Activated CD8-positive, alpha-beta memory T cell treated with anti-CD3 and anti-CD28 coated beads, Interleukin-2, amount 50 U/mL, for 48 hours (primary cell): ENCODE measurements around the gene ATP6V0C.
A peak's percentile ranks its signal among the peaks of the same experiment; 100 is the strongest.

ENCODE experiments used
- DNase-seq: peaks from one replicate; pipeline ENCODE4 v3.0.0-alpha.2; 2020

ATP6V0C gene

DNA sequence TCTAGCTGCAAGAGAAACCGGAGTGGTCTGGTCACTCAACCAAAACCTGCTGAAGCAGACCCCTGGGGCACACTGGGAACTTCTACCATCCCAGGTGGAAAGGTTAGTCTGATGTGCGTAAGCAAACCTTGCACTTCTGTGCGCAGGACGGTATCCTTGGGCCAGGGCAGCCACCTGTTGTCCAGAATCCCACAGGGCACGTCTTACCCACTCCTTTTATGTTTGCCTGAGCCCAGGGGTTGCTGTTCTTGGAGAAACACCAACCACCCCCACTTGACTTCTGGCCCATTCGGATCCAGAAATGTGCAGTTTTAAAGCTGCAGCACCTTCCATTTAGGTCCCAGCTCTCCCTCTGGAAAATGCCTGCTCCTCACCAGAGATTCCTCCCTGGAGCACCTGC lies 20.1 kb upstream of the ATP6V0C start:
- DNase-seq, result no peak

DNA sequence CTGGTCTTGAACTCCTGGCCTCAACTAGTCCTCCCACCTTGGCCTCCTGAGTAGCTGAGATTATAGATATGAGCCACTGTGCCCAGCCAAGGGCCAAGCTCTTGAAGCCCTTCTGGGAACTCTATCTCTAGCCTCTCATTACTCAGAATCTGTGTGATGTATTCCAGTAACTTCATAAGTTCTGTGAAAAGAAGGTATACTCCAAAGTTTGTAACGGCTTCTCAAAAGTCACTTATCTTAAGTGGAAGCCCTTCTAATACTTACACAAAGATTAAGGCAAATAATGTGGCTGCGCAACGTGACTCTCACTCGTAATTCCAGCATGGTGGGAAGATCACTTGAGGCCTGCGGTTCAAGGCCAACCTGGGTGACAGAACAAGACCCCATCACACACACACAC lies 19.1 kb upstream of the ATP6V0C start:
- DNase-seq, result no peak

DNA sequence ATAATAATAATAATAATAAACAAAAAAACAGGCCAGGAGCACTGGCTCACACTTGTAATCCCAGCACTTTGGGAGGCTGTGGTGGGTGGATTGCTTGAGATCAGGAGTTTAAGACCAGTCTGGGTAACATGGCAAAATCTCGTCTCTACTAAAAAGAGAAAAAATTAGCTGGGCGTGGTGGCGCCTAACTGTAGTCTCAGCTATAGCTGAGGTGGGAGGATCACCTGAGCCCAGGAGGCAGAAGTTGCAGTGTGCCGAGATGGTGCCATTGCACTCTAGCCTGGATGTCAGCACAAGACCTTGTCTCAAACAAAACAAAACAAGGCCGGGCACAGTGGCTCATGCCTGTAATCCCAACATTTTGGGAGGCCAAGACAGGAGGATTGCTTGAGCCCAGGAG lies 18.7 kb upstream of the ATP6V0C start:
- no peak for DNase-seq

DNA sequence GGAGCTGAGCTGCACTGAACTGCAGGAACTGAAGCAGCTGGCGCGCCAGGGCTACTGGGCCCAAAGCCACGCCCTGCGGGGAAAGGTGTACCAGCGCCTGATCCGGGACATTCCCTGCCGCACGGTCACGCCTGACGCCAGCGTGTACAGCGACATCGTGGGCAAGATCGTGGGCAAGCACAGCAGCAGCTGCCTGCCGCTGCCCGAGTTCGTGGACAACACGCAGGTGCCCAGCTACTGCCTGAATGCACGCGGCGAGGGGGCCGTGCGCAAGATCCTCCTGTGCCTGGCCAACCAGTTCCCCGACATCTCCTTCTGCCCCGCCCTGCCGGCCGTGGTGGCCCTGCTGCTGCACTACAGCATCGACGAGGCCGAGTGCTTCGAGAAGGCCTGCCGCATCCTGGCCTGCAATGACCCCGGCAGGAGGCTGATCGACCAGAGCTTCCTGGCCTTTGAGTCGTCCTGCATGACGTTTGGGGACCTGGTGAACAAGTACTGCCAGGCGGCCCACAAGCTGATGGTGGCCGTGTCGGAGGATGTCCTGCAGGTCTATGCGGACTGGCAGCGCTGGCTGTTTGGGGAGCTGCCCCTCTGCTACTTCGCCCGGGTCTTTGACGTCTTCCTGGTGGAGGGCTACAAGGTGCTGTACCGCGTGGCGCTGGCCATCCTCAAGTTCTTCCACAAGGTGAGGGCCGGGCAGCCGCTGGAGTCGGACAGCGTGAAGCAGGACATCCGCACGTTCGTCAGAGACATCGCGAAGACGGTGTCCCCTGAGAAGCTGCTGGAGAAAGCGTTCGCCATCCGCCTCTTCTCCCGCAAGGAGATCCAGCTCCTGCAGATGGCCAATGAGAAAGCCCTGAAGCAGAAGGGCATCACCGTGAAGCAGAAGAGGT lies 17.3 kb upstream of the ATP6V0C start:
- no peak for DNase-seq

DNA sequence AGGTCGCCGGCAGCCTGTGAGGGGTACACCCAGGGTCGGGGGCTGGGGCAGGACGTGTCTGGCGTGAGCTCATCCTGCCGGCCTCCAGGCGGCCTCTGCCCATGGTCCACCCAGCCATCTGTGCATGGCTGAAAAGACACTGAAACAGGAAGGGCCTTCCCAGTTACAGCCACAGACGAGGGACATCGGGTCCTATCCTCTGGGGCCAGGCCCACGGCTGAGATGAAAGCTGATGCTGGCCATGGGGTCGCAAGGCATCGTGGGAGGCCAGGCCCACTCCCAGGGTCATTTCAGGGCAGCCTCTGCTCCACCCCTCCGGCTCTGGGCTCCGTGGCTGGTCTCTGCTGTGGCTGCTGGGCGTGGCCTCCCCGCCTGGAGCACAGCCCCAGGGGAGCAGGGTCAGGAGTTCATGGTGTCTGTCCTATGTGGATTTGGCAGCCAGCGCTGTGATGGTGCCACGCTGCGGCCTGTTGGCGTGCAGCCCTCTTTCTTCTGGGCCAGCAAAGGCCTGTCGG lies 16.6 kb upstream of the ATP6V0C start:
- no peak for DNase-seq

DNA sequence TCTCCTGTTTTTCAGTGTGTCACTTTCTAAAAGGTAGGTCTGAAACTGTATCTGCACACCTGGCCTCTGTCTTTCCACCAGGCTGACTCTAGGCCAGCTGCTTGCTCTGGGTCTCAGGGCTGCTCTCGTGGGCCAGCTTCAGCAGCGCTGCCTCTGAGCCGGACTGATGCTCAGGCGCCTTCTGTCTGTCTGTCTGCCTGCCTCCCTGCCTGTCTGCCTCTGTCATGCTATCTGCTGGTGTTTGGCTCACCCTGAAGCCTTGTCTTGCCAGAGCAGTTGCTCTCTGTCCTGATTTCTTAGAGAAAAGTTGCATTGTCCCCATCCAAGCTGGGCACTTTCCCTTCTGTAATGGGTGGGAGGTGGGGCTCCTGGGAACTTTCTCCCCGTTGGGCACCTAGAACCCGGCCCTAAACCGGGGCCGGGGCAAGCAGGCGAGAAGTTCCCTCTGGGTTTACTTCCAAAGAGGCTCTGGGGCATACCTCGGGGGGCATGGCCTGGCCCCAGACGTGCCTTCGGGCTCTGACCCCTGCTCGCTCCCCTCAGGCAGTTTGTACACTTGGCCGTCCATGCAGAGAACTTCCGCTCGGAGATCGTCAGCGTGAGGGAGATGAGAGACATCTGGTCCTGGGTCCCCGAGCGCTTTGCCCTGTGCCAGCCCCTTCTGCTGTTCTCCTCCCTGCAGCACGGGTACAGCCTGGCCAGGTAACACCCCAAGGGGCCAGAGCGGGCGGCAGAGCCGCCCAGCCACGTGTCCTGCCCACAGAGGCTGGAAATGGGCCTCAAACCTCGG lies 15.9 kb upstream of the ATP6V0C start:
- no peak for DNase-seq

DNA sequence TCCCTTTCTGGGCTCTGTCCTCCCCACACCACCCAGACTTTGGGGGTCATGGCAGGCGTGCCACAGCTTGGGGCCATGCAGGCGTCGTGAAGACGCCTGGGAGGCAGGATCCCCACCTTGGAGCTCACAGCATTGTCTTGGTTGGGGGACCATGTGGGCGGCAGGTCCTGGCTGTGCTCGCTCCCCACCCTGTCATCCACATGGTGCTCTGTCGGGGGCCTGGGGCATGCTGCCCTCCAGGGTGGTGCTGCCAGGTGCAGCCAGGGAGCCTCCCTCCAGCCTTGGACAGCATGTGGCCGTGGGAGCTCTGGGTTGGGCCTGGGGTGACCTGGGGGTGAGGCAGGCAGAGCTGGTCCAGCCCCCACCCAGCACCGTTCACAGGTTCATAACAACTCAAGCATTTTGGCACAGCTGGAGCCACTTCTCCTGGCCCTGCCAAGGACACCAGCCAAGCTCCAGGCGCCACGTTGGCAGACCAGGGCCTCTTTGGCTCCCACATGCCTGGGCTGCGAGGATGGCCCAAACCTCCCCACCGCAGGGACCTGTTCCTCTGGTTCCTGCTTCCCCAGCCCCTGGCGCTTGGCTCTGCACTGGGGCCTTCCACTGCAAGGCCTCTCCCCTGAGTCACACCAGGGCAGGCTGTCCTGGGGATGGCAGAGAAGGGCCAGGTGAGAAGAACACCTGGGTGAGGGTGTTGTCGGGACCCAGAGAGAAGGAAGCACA lies 15.1 kb upstream of the ATP6V0C start:
- no peak for DNase-seq

DNA sequence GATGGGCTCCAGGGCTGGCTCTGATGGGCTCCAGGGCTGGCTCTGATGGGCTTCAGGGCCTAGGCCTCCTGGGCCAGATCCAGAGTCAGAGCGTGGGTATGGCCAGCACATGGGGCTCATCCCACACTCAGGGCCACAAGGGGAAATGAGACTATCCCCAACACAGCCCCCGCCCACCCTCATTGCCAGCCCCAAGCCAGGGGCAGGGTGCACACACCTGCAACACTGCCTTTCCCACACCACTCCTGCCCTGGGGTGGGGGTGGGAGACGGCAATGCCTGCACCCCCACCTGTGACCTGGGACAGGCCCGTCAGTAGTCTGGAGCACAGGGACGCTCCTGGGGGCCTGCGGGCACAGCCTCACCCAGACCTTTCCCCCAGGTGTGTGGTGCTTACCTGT lies 14.3 kb upstream of the ATP6V0C start:
- DNase-seq, result no peak

DNA sequence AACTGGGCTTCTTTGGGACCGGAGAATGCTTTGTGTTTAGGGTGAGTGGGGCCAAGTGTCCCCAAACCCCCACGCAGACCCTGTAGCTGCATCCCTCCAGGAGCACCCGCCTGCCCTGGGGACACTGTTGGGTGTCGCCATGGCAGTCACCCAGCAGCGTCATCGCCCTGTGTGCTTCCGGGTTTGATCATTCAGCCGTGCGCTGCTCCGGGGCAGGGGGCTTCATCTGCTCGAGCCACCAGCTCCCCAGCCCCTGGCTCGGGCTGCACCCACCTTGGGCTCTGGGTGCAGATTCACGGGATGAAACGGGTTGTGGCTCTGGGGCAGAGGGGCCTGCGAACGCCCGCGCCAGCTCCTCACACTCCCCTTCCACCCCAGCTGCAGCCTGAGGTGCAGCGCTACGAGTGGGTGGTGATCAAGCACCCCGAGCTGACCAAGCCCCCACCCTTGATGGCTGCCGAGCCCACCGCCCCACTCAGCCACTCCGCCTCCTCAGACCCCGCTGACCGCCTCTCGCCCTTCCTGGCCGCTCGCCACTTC lies 13.8 kb upstream of the ATP6V0C start:
- no peak for DNase-seq

DNA sequence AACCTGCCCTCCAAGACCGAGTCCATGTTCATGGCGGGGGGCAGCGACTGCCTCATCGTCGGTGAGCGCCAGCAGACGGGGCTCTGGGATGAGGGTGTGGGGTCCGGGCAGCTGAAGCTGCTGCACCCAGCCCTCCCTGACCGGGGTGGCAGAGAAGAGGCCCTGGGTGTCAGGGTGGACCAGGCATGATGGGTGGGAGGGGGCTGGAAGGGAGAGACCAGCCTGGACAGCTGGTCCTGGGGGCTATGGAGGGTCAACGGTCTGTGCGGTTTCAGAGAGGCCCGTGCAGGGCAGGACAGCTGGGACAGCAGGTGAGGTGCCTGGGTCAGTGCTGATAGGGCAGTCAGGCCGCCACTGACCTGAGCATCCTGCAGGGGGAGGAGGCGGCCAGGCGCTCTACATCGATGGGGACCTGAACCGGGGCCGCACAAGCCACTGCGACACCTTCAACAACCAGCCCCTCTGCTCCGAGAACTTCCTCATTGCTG lies 13.3 kb upstream of the ATP6V0C start:
- no peak for DNase-seq

DNA sequence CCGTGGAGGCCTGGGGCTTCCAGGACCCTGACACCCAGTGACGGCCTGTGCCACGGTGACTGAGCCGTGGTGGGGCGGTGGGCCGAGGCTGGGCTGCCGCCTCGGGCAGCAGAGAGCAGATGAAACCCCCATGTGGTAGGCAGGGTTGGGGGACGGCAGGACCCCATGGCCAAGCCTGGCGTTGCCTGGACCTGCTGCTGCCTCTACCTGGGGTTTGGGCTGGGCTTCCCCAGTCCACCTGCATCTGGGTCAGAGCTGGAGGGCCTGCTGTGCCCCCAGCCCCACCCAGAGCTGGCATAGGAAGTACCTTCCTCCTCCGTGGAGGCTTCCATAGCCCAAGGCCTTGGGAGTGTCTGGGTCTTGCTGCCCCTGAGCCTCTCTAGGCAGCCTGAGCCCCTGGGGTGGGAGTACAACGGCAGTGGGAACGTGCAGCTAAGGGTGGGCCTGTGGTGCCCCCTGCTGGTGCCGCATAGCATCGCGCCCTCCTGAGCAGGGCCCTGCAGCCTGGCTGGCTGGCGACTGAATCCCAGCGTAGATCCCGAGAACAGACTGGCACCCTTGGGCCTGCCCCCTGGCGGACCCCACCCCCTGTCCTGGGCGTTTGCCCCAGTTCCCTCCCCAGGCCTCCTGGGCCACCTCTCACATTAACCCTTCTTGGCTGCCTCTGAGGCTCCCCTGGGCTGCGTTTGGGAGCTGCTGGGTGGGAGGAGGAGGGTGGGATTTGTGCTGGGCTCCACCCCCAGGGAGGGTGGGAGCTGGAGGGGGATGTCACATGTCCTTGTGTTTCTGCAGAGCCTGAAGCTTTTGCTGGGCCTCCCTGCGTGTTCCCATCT lies 12.6 kb upstream of the ATP6V0C start:
- peak; percentile 94 for DNase-seq

DNA sequence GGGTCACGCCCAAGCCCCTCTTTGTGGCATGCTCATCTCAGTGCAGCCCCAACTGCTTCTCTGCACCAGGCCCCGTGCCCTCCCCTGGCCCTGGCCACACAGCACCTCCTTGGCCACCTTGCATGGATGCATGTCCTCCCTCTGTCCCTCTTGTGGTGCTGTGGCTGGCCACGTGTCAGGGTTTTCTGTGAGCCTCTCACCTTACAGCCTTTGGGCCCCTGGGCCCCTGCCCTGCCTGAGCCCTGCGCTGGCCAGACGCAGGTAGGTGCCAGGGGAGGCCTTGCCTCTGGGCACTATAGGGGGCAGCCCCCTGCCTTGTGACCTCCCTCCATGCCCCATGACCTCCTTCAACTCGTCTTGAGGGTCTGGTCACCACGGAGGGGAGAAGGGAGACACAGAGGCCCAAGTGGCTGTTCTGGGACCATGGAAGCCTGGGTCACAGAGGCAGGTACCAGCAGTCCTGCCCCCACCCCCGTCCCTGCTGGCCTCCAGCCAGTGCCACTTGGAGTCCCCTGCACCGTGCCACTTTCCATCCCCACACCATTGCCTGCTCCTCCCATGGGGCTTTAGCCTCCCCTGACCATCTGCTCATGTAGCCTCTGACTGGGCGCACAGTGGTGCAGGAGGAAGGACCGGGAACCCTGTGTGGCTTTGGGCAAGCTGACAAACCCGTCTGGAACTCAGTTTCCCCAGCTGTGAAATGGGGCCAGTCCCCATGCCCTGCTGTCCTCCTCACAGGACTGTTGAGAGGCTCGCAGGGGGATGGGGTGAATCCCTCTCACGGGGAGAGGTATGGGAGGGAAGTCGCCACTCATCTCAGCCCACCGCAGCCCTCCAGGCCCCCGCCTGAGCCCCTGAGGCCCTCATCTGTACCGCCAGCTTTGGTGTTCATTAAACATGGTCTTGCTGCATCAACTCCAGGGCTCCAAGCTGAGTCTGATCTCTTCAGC lies 11.5 kb upstream of the ATP6V0C start:
- no peak for DNase-seq

DNA sequence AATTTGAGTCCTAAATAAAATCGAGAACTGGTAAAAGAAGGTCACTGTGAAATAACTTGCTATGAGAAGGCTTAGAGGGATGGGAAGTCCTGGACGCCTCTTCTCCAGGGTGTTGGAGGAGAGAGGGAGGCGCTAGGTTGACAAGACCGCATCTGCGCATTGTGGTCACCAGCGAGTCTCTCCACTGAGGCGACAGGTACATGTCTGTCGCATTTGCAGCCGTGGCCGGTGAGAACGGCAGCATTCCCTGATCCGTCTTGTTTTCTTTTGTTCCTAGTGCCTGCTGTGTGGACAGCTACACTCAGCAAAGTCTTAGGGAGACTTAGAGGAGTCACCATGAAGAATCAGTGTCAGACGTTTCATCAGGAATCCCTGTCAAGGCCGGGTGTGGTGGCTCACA lies 8.1 kb upstream of the ATP6V0C start:
- DNase-seq, result no peak

DNA sequence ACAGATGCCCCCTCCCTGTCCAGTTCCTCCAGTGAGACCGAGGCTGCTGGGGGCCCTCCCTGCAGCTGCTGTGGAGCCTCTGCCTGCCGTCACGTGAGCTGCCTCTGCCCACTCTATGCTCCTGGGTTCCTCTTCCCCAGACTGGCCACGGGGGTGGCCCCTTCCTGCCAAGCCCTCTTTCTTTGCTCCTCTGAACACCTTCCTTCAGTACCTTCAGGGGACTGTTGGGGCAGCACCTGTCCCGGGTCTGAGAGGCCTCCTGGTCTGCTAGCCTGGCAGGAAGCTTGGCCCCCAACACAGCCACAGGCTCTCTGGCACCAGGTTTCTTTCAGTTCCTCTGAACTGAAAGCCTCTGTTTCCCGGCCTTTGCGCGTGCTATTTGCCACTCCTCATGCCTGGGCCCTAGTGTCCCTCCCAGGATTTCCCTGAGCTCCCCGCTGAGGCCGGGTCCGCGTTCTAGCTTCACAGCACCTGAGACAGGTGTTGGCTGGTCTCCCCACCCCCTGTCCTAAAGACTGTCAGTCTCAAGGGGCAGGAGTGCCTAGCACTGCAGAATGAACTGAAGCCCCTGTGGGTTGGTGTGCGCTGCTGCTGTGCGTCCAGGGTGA lies 6.6 kb upstream of the ATP6V0C start:
- no peak for DNase-seq

DNA sequence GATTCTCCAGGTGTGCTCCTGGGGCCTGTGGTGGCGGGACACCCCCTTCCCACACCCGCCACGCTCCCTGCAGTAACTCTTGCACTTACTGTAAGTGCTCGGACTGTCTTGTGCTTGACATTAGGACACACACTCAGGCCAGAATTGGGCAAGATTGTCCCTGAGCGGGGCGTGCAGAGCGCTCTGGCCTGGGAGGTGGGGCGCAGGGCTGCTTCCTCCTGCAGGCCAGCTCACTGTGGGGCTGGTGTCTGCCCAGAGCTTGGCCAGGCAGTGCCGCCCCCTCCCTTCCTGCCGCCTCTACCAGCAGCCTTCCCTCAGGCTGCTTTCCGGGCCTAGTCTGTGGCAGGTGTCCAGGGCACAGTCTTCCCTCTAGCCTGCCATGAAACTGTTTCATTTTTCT lies 6.1 kb upstream of the ATP6V0C start:
- DNase-seq, result no peak

DNA sequence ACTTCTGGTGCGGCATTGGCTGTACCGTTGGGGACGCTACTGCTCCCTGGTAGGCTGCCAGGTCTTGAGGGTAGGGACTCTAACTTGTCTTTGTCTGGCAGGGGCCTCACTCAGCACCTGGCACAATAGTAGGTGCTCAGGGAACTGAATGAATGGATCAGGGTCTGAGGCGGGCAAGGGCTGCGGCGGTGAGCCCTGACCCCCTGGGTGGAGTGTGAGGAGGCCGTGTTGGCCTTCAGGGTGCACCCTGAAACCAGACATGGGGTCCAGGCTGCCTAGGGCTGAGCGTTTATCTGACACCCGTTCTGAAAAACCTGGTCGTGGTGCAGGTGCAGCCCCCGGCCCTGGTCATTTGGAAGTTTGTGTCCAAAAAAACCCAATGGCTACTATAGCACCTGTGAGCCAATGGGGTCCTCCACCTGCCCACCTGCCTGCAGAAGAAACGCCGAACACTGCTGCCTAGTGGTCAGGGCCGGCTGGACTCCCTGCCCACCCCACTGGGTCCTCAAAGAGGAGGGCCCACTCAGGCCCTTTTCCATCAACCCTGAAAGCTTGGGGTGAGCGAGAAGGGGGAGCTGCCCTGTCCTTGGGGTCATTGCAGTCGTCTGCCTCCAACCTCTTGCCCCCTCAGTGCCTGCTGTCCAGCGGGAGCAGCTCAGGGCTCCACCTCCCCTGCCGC lies 4.9 kb upstream of the ATP6V0C start:
- DNase-seq, result no peak

DNA sequence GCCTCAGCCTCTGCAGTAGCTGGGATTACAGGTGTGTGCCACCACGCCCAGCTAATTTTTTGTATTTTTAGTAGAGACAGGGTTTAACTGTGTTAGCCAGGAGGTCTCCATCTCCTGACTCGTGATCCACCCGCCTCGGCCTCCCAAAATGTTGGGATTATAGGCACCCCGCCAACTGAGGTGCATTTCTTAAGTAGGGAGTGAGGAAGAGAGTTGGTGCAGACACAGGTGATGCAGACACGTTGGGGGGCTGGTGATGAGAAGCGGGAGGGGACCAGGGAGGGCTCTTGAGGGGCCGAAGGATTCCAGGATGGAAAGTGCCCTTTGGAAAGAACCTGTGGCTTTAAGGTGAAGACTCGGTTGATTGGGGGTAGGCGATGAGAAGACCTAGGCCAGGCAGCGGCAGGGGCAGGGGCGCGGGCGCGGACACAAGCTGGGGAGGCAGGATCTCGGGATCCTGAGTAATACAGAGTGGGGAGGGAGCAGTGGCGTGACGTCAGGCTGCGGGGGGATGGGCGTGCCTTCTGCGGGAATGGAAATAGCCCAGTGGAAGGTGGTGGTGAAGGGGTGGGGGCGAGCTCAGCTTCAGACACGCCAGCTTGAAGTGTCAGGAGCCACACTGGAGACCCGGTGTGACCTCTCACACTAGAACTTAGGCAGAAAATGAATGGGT lies 2.5 kb upstream of the ATP6V0C start:
- no peak for DNase-seq

DNA sequence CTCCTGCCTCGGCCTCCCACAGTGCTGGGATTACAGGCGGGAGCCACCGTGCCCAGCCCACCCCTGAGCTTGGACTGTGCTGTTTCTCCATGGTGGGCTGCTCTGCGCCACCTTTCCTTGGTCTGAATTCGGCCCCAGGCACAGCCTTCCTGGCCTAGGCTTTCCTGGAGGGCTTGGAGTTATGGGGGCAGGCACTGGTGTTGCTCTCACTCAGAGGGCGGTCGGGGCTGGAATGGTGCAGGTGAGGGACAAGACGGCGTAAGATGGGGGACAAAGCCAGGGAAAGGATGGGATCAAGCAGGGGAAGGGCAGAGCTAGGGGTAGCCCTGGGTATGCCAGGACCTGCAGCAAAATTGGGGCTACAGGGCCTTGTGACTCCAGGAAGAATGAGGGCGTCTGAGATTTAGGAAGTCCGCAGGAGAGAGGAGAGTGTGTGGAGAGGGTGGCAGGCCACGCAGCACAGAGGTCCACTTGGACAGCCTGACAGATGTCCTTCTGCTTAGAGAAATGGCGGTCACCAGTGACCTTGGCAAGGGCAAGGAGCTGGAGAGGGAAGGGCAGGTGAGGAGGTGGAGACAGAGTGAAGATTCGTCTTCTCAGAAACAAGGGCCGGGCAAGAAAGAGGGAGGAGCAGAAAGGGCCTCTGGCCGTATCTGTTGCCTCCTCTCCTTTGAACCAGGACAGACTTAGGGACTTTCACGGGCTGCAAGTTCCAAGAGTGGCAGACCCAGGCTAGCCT lies 1.6 kb upstream of the ATP6V0C start:
- no peak for DNase-seq
